Common myeloid progenitor, CD34-positive (primary cell): ENCODE results near the gene GCSAM. TPM values are rescaled to one million over a fixed set of nuclear protein-coding genes. Genes with fewer than 3 reads are reported as not detected.

Experiments used
- CTCF ChIA-PET: fragments of 350-600 bp; sonication (Branson Sonifier 250); formaldehyde crosslinking; loops from one replicate; lab custom pipeline; 2021; ENCODE audit warnings: antibody characterized with exemption; lab: Charles Lee
- POLR2A ChIA-PET: fragments of 350-600 bp; sonication (Branson Sonifier 250); formaldehyde crosslinking; loops from one replicate; lab custom pipeline; 2021; ENCODE audit warnings: antibody characterized with exemption; lab: Charles Lee
- DNase-seq, 3 donors: peaks; one replicate each; pipeline versions ENCODE4 v3.0.0 to v3.0.0-alpha.2; 2013
- H3K27ac ChIP-seq, 2 experiments: 1 replicate in 1 of 2; 2 replicates in 1 of 2; pipeline ENCODE4 v1.7.0; 2013; ENCODE audit warnings: inconsistent platforms in 2 of 2, low read length in 2 of 2, mild to moderate bottlenecking in 2 of 2, low read depth in 1 of 2, moderate library complexity in 1 of 2; ENCODE audit not compliant: severe bottlenecking in 2 of 2, insufficient read depth in 1 of 2, poor library complexity in 1 of 2
- H3K27me3 ChIP-seq, 5 experiments: replicated peaks in 2 of 5; 1 replicate in 3 of 5; 2 replicates in 2 of 5; pipeline versions ENCODE4 v1.6.1 to v1.7.0; 2013; ENCODE audit warnings: low read length in 4 of 5, mild to moderate bottlenecking in 2 of 5, moderate library complexity in 2 of 5, inconsistent platforms in 1 of 5; ENCODE audit not compliant: insufficient read depth in 5 of 5, control insufficient read depth in 4 of 5
- H3K36me3 ChIP-seq, 4 experiments: 1 replicate in 2 of 4; 2 replicates in 2 of 4; pipeline versions ENCODE4 v1.6.1 to v1.7.0; 2013; ENCODE audit warnings: low read length in 3 of 4, control low read depth in 1 of 4, mild to moderate bottlenecking in 1 of 4; ENCODE audit not compliant: control insufficient read depth in 4 of 4, insufficient read depth in 4 of 4
- H3K4me1 ChIP-seq, 4 experiments: 1 replicate in 3 of 4; 2 replicates in 1 of 4; pipeline versions ENCODE4 v1.6.1 to v1.7.1; 2013; ENCODE audit warnings: low read length in 3 of 4, mild to moderate bottlenecking in 3 of 4, control low read depth in 1 of 4, inconsistent platforms in 1 of 4, moderate library complexity in 1 of 4; ENCODE audit not compliant: control insufficient read depth in 4 of 4, insufficient read depth in 4 of 4; ENCODE audit errors: control extremely low read depth in 1 of 4
- H3K4me3 ChIP-seq, 7 experiments: 1 replicate in 4 of 7; 2 replicates in 3 of 7; pipeline versions ENCODE4 v1.5.1 to v1.7.0; 2013; ENCODE audit warnings: mild to moderate bottlenecking in 7 of 7, low read length in 6 of 7, moderate library complexity in 6 of 7, inconsistent platforms in 2 of 7, low read depth in 2 of 7, control low read depth in 1 of 7; ENCODE audit not compliant: insufficient read depth in 4 of 7, control insufficient read depth in 1 of 7; ENCODE audit errors: extremely low read depth in 1 of 7
- H3K9me3 ChIP-seq, 5 experiments: 1 replicate in 4 of 5; 2 replicates in 1 of 5; pipeline versions ENCODE4 v1.6.1 to v1.7.1; 2013; ENCODE audit warnings: low read length in 4 of 5, mild to moderate bottlenecking in 2 of 5, inconsistent platforms in 1 of 5, low read depth in 1 of 5, moderate library complexity in 1 of 5; ENCODE audit not compliant: control insufficient read depth in 4 of 5, insufficient read depth in 2 of 5; ENCODE audit errors: control extremely low read depth in 1 of 5
- WGBS: methylation state at CpG from one replicate; pipeline ENCODE4 v1.1.5; 2013; ENCODE audit not compliant: insufficient coverage; 5-methylcytosine and 5-hydroxymethylcytosine counted together
- polyA plus RNA-seq: library from polyadenylated mRNA; unstranded; fragments of 120-200 nt; gene quantifications from one replicate; pipeline ENCODE4 v1.2.1, GENCODE V29; 2013

Gene GCSAM, protein sequence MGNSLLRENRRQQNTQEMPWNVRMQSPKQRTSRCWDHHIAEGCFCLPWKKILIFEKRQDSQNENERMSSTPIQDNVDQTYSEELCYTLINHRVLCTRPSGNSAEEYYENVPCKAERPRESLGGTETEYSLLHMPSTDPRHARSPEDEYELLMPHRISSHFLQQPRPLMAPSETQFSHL
- 3.2 TPM for polyA plus RNA-seq

DNA sequence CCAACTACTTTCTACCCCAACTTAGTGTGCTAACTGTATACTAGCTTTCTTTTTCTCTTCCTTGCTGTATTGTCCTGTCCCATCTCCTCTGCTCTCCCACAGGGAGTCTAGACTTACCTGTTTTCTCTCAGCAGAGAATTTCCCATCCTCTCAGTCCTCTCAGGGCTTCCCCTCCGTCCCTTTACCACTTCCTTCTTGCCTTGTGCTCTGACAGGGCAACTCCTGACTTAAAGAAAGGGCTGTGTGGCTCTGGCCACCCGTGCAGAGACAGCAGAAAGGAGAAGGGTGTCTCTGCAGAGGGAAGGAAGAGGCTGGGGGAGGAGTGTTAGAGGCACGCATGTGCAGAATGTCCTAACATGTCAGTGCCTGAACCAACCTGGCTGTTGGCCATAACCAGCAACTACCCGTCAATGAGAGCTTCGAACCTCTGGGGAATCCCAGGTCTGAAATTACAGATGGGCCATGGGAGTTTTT is at the start of gene GCSAM:
Gene GCSAM, minus strand, starts transcription at position 274 of the 474 bp plus-strand sequence. Its CDS starts 128 bp downstream, at position 146.
- ChIA-PET POLR2A (no interaction called here), CTCF (interaction anchor here (0.9 to 2.7 kb wide), 4 partner anchors 13 to 467 kb away, joined by 3 to 7 read pairs (median 4); no protein-coding TSS in a partner anchor)
- Histone ChIP-seq H3K9me3 (no peaks in the 10 kb centered on the region), H3K36me3 (no peaks in the 10 kb centered on the region), H3K27me3 (no peaks in the 10 kb centered on the region), H3K4me3 (peak within 1 kb of the TSS in 5 of 7 experiments; percentile 7 to 64 (median 46)), H3K27ac (peak within 1 kb of the TSS in 1 of 2 experiments; percentile 49), H3K4me1 (peaks cover 21 to 76% (median 48%) of the 10 kb centered on the region in 4 experiments)
- WGBS, result 0% methylated on average over 3 of the region's 5 CpGs
- peak; percentile 37 to 78 (median 77) for DNase-seq

DNA sequence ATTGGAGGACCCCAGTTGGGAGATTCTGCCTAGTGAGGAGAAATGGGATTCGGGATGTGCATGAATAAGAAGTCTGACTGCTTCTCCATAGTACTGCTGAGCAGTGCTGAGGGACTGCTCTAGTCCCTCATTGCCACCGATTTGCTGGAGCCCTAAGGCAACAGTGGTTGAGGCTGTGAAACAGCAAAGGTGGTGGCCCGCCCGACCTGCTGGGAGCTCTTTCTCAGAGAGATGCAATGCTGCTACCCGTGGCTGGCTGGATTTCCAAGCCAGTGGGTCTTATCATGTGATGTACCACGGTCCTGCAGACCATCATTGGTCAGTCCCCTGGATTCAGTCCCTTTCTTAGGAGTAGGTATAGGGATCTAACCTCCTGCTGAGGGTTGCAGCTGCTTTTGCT is 42.6 kb upstream of the GCSAM start:
- Histone ChIP-seq H3K27me3 (no peaks in the 10 kb centered on the region), H3K36me3 (no peaks in the 10 kb centered on the region), H3K4me1 (no peaks in the 10 kb centered on the region), H3K27ac (no peak overlapping the region), H3K4me3 (no peak overlapping the region), H3K9me3 (no peaks in the 10 kb centered on the region)
- CTCF ChIA-PET, result no interaction called here
- WGBS, result 83% methylated on average over 6 of the region's 6 CpGs
- no peak for DNase-seq
- POLR2A ChIA-PET, result no interaction called here

DNA sequence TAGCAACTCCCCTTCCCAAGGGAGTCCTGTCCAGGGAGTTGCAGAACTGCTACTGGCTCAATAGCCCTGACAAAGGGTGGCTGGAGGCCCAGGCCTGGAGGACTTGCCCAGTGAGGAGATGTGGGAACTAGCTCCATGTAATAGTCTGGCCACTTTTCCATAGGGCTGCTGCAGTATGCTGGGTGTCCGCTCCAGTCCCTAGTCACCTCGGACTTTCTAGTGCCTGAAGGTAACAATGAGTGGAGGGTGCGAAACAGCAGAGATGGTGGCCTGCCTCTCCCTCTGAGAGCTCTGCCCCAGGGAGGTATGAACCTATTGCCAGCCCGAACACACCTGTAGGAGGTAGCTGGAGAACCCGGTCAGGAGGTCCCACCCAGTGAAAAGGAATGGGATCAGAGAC is 42.0 kb upstream of the GCSAM start:
- Histone ChIP-seq H3K27ac (no peak overlapping the region), H3K27me3 (no peaks in the 10 kb centered on the region), H3K36me3 (no peaks in the 10 kb centered on the region), H3K9me3 (no peaks in the 10 kb centered on the region), H3K4me3 (no peak overlapping the region), H3K4me1 (no peaks in the 10 kb centered on the region)
- ChIA-PET POLR2A (no interaction called here), CTCF (no interaction called here)
- 100% methylated on average over 4 of the region's 5 CpGs for WGBS
- no peak for DNase-seq

DNA sequence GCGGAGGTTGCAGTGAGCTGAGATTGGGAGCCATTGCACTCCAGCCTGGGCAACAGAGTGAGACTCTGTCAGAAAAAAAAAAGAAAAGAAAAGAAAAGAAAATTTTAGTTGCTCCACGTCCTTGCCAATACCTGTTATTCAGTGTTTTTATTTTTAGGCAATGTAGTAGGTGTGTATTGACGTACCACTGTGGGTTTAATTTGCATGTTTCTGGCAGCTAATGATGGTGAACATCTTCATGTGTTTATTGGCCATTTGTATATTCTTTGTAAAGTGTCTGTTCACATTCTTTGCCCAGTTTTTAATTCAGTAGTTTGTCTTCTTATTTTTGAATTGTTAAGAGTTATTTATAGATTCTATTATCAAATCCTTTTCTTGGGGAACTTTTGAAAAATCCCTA is 38.1 kb upstream of the GCSAM start:
- peaks cover 0 to 2% (median 0%) of the 10 kb centered on the region in 5 experiments for H3K9me3 ChIP-seq
- POLR2A ChIA-PET, result interaction anchor here (0.6 kb wide), 1 partner anchor 31 kb away, joined by 3 read pairs; no protein-coding TSS in a partner anchor
- no peaks in the 10 kb centered on the region for H3K4me1 ChIP-seq
- no peak overlapping the region for H3K27ac ChIP-seq
- H3K36me3 ChIP-seq, result no peaks in the 10 kb centered on the region
- H3K4me3 ChIP-seq, result no peak overlapping the region
- no peak for DNase-seq
- H3K27me3 ChIP-seq, result no peaks in the 10 kb centered on the region
- WGBS, result 93% methylated on average over 3 of the region's 3 CpGs
- CTCF ChIA-PET, result no interaction called here

DNA sequence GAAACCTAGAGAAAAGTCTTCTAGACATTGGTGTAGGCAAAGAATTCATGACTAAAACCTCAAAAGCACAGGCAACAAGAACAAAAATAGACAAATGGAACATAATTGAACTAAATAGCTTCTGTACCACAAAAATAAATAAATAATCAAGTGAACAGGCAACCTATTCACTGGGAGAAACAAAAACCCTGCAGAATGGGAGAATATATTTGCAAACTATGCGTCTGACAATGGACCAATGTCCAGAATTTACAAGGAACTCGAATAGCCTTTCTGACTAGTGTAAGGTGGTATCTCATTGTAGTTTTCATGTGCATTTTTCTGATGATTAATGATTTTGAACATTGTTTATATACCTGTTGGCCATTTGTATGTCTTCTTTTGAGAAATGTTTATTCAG is 37.0 kb upstream of the GCSAM start:
- Histone ChIP-seq H3K36me3 (no peaks in the 10 kb centered on the region), H3K27ac (no peak overlapping the region), H3K9me3 (peaks cover 0 to 8% (median 3%) of the 10 kb centered on the region in 5 experiments), H3K4me3 (no peak overlapping the region), H3K4me1 (no peaks in the 10 kb centered on the region), H3K27me3 (no peaks in the 10 kb centered on the region)
- POLR2A ChIA-PET, result no interaction called here
- CTCF ChIA-PET, result no interaction called here
- DNase-seq, result no peak
- 100% methylated on average over 1 of the region's 2 CpGs for WGBS

DNA sequence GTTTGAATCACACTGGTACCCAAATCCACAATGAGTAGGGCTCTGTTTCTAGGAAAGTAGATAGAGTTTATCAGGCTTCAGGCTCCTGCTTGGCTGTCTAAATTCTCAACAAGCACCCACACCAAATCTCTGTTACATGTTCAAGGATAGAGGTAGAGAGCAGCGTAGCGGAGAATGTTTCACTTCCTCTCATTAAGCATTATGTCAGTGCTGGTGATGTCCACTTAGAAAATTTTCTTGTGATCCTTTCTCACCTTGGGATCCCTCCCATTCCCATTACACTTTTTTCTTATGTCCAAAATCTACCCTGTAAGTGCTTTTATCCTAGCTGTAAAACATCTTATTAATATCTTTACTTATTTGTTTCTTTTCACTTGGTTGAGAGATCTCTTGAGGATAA is 34.7 kb upstream of the GCSAM start:
- H3K4me3 ChIP-seq, result no peak overlapping the region
- peaks cover 0 to 8% (median 3%) of the 10 kb centered on the region in 5 experiments for H3K9me3 ChIP-seq
- no CpG with 5 or more reads among the region's 2 CpGs for WGBS
- H3K36me3 ChIP-seq, result no peaks in the 10 kb centered on the region
- no peaks in the 10 kb centered on the region for H3K4me1 ChIP-seq
- DNase-seq, result no peak
- CTCF ChIA-PET, result no interaction called here
- H3K27me3 ChIP-seq, result no peaks in the 10 kb centered on the region
- no peak overlapping the region for H3K27ac ChIP-seq
- POLR2A ChIA-PET, result no interaction called here

DNA sequence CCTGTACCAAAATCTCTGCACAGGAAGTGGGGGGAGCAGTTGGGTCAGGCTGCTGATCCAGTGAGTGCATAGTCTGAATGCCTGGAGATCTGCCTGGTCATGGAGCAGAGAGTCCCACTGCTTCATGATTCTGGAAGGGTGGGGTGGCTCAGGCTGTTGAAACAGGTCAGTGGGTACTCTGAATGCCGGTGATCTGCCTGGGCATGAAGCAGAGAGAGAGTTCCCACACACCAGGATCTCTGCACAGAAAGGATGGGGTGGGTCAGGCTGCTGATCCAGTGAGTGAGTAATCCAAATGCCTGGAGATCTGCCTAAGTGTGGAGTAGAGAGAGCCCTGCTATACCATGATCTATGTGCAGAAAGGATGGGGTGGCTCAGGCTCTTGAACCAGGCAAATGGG is 16.1 kb upstream of the GCSAM start:
- H3K27ac ChIP-seq, result no peak overlapping the region
- H3K4me1 ChIP-seq, result no peaks in the 10 kb centered on the region
- WGBS, result 80% methylated on average over 1 of the region's 1 CpG
- H3K9me3 ChIP-seq, result peaks cover 1 to 20% (median 10%) of the 10 kb centered on the region in 5 experiments
- CTCF ChIA-PET, result interaction anchor here (1.1 kb wide), 1 partner anchor 369 kb away, joined by 3 read pairs; no protein-coding TSS in a partner anchor
- no peak for DNase-seq
- H3K36me3 ChIP-seq, result peaks cover 0 to 2% (median 0%) of the 10 kb centered on the region in 4 experiments
- no peak overlapping the region for H3K4me3 ChIP-seq
- H3K27me3 ChIP-seq, result no peaks in the 10 kb centered on the region
- POLR2A ChIA-PET, result no interaction called here
